HEK293 (cell line): ENCODE results near the gene ACADSB.

Source experiments
- REST ChIP-seq: fragments of 450-650 bp; formaldehyde crosslinking; IDR thresholded peaks from 2 replicates; pipeline ENCODE4 v1.5.1; 2016; ENCODE audit warnings: missing biosample characterization, missing genetic modification characterization
- SCRT2 ChIP-seq: fragments of 450-650 bp; formaldehyde crosslinking; IDR thresholded peaks from 2 replicates; pipeline ENCODE4 v1.5.1; 2016; ENCODE audit warnings: missing biosample characterization, missing genetic modification characterization
- SP2 ChIP-seq: fragments of 450-650 bp; formaldehyde crosslinking; IDR thresholded peaks from 2 replicates; pipeline ENCODE4 v1.5.1; 2016; ENCODE audit warnings: missing biosample characterization, missing genetic modification characterization
- YY1 ChIP-seq: fragments of 450-650 bp; formaldehyde crosslinking; IDR thresholded peaks from 2 replicates; pipeline ENCODE4 v1.5.1; 2018; ENCODE audit warnings: missing biosample characterization, missing genetic modification characterization
- ZBTB1 ChIP-seq: fragments of 450-650 bp; formaldehyde crosslinking; IDR thresholded peaks from 2 replicates; pipeline ENCODE4 v1.5.1; 2016; ENCODE audit warnings: missing biosample characterization, missing genetic modification characterization
- ZNF140 ChIP-seq: fragments of 450-650 bp; formaldehyde crosslinking; IDR thresholded peaks from 2 replicates; pipeline ENCODE4 v1.5.1; 2016; ENCODE audit warnings: missing biosample characterization, missing genetic modification characterization
- ZNF169 ChIP-seq: fragments of 450-650 bp; formaldehyde crosslinking; IDR thresholded peaks from 2 replicates; pipeline ENCODE4 v1.5.1; 2016; ENCODE audit warnings: missing biosample characterization, missing genetic modification characterization
- ZNF223 ChIP-seq: fragments of 450-650 bp; formaldehyde crosslinking; IDR thresholded peaks from 2 replicates; pipeline ENCODE4 v1.5.1; 2016; ENCODE audit warnings: missing biosample characterization, missing genetic modification characterization
- ZNF776 ChIP-seq: fragments of 450-650 bp; formaldehyde crosslinking; IDR thresholded peaks from 2 replicates; pipeline ENCODE4 v1.5.0; 2017; ENCODE audit warnings: missing biosample characterization, missing genetic modification characterization, borderline replicate concordance
- TF ChIP-seq, protein P1 (sequence below): fragments of 450-650 bp; formaldehyde crosslinking; IDR thresholded peaks from 2 replicates; pipeline ENCODE4 v1.5.1; 2016; ENCODE audit warnings: missing biosample characterization, missing genetic modification characterization
- TF ChIP-seq, protein P2 (sequence below): fragments of 450-650 bp; formaldehyde crosslinking; IDR thresholded peaks from 2 replicates; pipeline ENCODE4 v1.5.1; 2016; ENCODE audit warnings: missing biosample characterization, missing genetic modification characterization
- TF ChIP-seq, protein P3 (sequence below): sonication (generic); formaldehyde crosslinking; IDR thresholded peaks from 2 replicates; pipeline ENCODE4 v1.8.1; 2022; ENCODE audit warnings: mild to moderate bottlenecking, moderate library complexity, missing genetic modification reagents

- TF ChIP-seq, protein P1, sequence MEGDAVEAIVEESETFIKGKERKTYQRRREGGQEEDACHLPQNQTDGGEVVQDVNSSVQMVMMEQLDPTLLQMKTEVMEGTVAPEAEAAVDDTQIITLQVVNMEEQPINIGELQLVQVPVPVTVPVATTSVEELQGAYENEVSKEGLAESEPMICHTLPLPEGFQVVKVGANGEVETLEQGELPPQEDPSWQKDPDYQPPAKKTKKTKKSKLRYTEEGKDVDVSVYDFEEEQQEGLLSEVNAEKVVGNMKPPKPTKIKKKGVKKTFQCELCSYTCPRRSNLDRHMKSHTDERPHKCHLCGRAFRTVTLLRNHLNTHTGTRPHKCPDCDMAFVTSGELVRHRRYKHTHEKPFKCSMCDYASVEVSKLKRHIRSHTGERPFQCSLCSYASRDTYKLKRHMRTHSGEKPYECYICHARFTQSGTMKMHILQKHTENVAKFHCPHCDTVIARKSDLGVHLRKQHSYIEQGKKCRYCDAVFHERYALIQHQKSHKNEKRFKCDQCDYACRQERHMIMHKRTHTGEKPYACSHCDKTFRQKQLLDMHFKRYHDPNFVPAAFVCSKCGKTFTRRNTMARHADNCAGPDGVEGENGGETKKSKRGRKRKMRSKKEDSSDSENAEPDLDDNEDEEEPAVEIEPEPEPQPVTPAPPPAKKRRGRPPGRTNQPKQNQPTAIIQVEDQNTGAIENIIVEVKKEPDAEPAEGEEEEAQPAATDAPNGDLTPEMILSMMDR (tag by site-specific recombination) = no peak
- TF ChIP-seq, protein P2, sequence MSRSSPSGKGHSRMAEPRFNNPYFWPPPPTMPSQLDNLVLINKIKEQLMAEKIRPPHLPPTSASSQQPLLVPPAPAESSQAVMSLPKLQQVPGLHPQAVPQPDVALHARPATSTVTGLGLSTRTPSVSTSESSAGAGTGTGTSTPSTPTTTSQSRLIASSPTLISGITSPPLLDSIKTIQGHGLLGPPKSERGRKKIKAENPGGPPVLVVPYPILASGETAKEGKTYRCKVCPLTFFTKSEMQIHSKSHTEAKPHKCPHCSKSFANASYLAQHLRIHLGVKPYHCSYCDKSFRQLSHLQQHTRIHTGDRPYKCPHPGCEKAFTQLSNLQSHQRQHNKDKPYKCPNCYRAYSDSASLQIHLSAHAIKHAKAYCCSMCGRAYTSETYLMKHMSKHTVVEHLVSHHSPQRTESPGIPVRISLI (tag by site-specific recombination) = no peak
- TF ChIP-seq, protein P3, sequence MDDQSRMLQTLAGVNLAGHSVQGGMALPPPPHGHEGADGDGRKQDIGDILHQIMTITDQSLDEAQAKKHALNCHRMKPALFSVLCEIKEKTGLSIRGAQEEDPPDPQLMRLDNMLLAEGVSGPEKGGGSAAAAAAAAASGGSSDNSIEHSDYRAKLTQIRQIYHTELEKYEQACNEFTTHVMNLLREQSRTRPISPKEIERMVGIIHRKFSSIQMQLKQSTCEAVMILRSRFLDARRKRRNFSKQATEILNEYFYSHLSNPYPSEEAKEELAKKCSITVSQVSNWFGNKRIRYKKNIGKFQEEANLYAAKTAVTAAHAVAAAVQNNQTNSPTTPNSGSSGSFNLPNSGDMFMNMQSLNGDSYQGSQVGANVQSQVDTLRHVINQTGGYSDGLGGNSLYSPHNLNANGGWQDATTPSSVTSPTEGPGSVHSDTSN (CRISPR knock-in tag) = no peak; the same call in 1 of the 2 replicates
- no peak for TF ChIP-seq ZNF169
- no peak for TF ChIP-seq ZNF223 (tag by site-specific recombination)
- TF ChIP-seq YY1 (tag by site-specific recombination) = no peak
- no peak for TF ChIP-seq ZBTB1 (tag by site-specific recombination)
- no peak for TF ChIP-seq ZNF776 (tag by site-specific recombination)
- no peak for TF ChIP-seq SCRT2 (tag by site-specific recombination)
- TF ChIP-seq REST (tag by site-specific recombination) = no peak
- TF ChIP-seq SP2 = no peak
- no peak for TF ChIP-seq ZNF140 (tag by site-specific recombination)
Measured at GRCh38 chr10:123009105-123009820, 457 bp downstream of the ACADSB start.
